H1 (cell line): ENCODE data around the gene GATA5.

Experiments used
- CTCF ChIP-seq, 3 experiments: IDR thresholded peaks; 1 replicate in 2 of 3; 2 replicates in 1 of 3; pipeline versions ENCODE4 v1.5.1 to v1.6.1; 2011; ENCODE audit warnings: low read length in 3 of 3, mild to moderate bottlenecking in 3 of 3, inconsistent platforms in 2 of 3, low read depth in 1 of 3, moderate library complexity in 1 of 3; ENCODE audit not compliant: insufficient read depth in 1 of 3; ENCODE audit errors: control extremely low read depth in 1 of 3
- POLR2A ChIP-seq, 2 experiments: IDR thresholded peaks; 1 replicate in 1 of 2; 2 replicates in 1 of 2; pipeline ENCODE4 v1.6.1; 2011; ENCODE audit warnings: low read depth in 2 of 2, low read length in 2 of 2, mild to moderate bottlenecking in 2 of 2; ENCODE audit errors: control extremely low read depth in 1 of 2
- RBBP5 ChIP-seq: IDR thresholded peaks from 2 replicates; pipeline ENCODE4 v1.7.1; 2012; ENCODE audit warnings: low read depth, mild to moderate bottlenecking, inconsistent platforms, low read length, moderate library complexity, borderline replicate concordance
- TEAD4 ChIP-seq: IDR thresholded peaks from 2 replicates; pipeline ENCODE4 v1.6.1; 2012; ENCODE audit warnings: low read depth, low read length, inconsistent platforms, mixed read lengths
- USF2 ChIP-seq: IDR thresholded peaks from 2 replicates; pipeline ENCODE4 v1.6.1; 2011; ENCODE audit warnings: low read length, improper control_type of control experiment

- no peak for TF ChIP-seq USF2
- no peak for TF ChIP-seq RBBP5
- TF ChIP-seq CTCF (IDR thresholded peaks at IDR 0.05; ENCODE audit: control extremely low read depth in 1 of 3, insufficient read depth in 1 of 3, low read depth in 1 of 3, low read length in 3 of 3) = no peak
- TF ChIP-seq TEAD4 = no peak
- TF ChIP-seq POLR2A (IDR thresholded peaks at IDR 0.05; ENCODE audit: control extremely low read depth in 1 of 2, low read depth in 2 of 2, low read length in 2 of 2) = no peak
Observed at GRCh38 chr20:62493886-62494285, 18.1 kb upstream of the GATA5 start.
